Prostate gland (tissue), 2 donors: ENCODE data around the gene GNS. TPM values are rescaled to one million over a fixed set of nuclear protein-coding genes. Genes with fewer than 3 reads are reported as not detected.

ENCODE experiments used
- DNase-seq: peaks from one replicate; pipeline ENCODE4 v3.0.0-alpha.2; 2019; ENCODE audit warnings: low spot score
- H3K27ac ChIP-seq, 2 donors: fragments of 200-600 bp; sonication (generic); 2 replicates each; pipeline ENCODE4 v1.5.1; 2017 to 2019
- H3K27me3 ChIP-seq: fragments of 200-600 bp; sonication (generic); replicated peaks from 2 replicates; pipeline ENCODE4 v1.5.1; 2019; ENCODE audit not compliant: insufficient read depth
- H3K36me3 ChIP-seq, 2 donors: fragments of 200-600 bp; sonication (generic); 1 replicate in 1 of 2; 2 replicates in 1 of 2; pipeline versions ENCODE4 v1.5.1 to v1.8.1; 2017 to 2019
- H3K4me1 ChIP-seq: fragments of 200-600 bp; sonication (generic); replicated peaks from 2 replicates; pipeline ENCODE4 v1.5.1; 2019
- H3K4me3 ChIP-seq, 2 donors: fragments of 200-600 bp; sonication (generic); 2 replicates each; pipeline ENCODE4 v1.5.1; 2017 to 2019
- H3K9me3 ChIP-seq: fragments of 200-600 bp; sonication (generic); 2 replicates; pipeline ENCODE4 v1.5.1; 2017
- POLR2A ChIP-seq: fragments of 450-650 bp; IDR thresholded peaks from one replicate; pipeline ENCODE4 v1.6.1; 2016; ENCODE audit warnings: antibody characterized with exemption, mild to moderate bottlenecking
- POLR2AphosphoS5 ChIP-seq: sonication (generic); formaldehyde crosslinking; IDR thresholded peaks from one replicate; pipeline ENCODE4 v1.6.1; 2017; ENCODE audit warnings: antibody characterized with exemption
- WGBS: methylation state at CpG from one replicate; pipeline ENCODE4 v1.1.5; 2018; 5-methylcytosine and 5-hydroxymethylcytosine counted together
- intact Hi-C: fragments of 100-400 bp; cut with DNase I; formaldehyde crosslinking; loops from one replicate; pipeline ENCODE4 v1.14.2; 2022
- total RNA-seq, 2 donors: library from RNA; depleted of rRNA; stranded (reverse); fragments of >200 nt; gene quantifications; one replicate each; pipeline ENCODE4 v1.1.0, GENCODE V29; 2016
- TF ChIP-seq, protein P1 (sequence below), 4 experiments: fragments of 200-600 bp in 2 of 4; fragments of 450-650 bp in 2 of 4; sonication (generic) in 2 of 4; IDR thresholded peaks; 1 replicate in 3 of 4; 2 replicates in 1 of 4; pipeline ENCODE4 v1.5.1; 2016 to 2019; ENCODE audit warnings: antibody characterized with exemption in 4 of 4, mild to moderate bottlenecking in 2 of 4, moderate library complexity in 2 of 4

The GNS gene
- total RNA-seq, 2 donors from 2014 or later = 77.7 to 98.7 TPM

DNA sequence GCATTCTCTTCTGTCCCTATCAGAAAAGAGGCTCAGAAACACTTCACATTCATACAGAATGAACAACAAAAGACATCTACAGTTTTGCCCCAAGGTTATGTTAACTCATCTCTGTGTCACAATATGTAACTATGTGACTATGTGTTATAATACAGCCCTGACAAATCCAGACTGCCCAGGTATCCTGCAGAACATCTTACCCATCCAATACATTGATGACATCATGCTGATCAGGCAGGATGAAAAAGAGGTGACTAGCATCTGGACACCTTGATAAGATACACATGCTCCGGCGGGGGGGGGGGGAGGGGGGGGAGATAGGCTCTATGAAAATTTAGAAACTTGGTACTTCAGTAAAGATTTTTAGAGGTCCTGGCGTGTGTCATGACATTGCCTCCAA is 8.3 kb upstream of the GNS start:
- WGBS = 70% methylated on average over 3 of the region's 3 CpGs
- TF ChIP-seq POLR2A = no peak
- no peak for TF ChIP-seq POLR2AphosphoS5
- TF ChIP-seq, protein P1, sequence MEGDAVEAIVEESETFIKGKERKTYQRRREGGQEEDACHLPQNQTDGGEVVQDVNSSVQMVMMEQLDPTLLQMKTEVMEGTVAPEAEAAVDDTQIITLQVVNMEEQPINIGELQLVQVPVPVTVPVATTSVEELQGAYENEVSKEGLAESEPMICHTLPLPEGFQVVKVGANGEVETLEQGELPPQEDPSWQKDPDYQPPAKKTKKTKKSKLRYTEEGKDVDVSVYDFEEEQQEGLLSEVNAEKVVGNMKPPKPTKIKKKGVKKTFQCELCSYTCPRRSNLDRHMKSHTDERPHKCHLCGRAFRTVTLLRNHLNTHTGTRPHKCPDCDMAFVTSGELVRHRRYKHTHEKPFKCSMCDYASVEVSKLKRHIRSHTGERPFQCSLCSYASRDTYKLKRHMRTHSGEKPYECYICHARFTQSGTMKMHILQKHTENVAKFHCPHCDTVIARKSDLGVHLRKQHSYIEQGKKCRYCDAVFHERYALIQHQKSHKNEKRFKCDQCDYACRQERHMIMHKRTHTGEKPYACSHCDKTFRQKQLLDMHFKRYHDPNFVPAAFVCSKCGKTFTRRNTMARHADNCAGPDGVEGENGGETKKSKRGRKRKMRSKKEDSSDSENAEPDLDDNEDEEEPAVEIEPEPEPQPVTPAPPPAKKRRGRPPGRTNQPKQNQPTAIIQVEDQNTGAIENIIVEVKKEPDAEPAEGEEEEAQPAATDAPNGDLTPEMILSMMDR (IDR thresholded peaks at IDR 0.05) = no peak
- intact Hi-C loops = no loop called here

DNA sequence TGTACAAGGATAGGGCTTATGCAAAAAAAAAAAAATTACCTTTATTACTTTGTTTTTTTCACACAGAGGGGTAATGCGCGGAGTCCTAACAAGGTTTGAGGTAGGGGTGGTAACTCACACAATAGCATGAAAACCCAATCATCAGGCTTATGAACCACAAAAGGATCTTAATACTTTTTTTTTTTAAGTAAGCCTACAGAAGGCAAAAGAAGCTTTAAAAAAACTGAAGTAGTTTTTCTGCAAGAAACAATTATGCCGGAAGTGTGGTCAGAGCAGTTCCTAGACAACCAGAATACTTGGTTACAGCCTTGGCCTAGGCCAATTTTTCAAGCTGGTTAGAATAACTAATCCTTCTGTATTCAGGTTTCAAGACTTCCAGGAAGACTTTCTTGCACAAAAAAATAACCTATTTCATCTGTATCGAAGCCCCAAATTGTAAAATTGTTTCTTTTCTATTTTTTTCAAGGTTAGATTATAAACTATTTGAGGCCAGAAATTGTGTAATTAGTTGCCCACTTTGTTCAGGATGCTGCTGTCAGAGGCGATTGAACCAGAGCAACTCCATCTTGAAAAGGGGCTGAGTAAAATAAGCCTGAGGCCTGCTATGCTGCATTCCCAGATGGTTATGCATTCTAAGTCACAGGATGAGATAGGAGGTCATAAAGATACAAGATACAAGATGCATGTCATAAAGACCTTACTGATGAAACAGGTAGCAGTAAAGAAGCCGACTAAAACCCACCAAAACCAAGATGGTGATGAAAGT is 1.8 kb upstream of the GNS start:
- H3K4me1 ChIP-seq = no peaks in the 10 kb centered on the region
- intact Hi-C loops = no loop called here
- no peak overlapping the region for H3K27ac ChIP-seq
- H3K4me3 ChIP-seq = no peak overlapping the region
- H3K9me3 ChIP-seq = no peaks in the 10 kb centered on the region
- DNase-seq = no peak
- no peaks in the 10 kb centered on the region for H3K27me3 ChIP-seq
- TF ChIP-seq POLR2A = no peak
- TF ChIP-seq, protein P1 (IDR thresholded peaks at IDR 0.05) = no peak
- no peak for TF ChIP-seq POLR2AphosphoS5
- H3K36me3 ChIP-seq = no peaks in the 10 kb centered on the region
- 96% methylated on average over 6 of the region's 6 CpGs for WGBS

More for the DNA sequence above, 8.3 kb upstream of the GNS start:
- H3K27me3 ChIP-seq = no peaks in the 10 kb centered on the region
- H3K36me3 ChIP-seq = no peaks in the 10 kb centered on the region
- H3K27ac ChIP-seq = no peak overlapping the region
- no peaks in the 10 kb centered on the region for H3K4me1 ChIP-seq
- H3K4me3 ChIP-seq = no peak overlapping the region
- DNase-seq = no peak
- no peaks in the 10 kb centered on the region for H3K9me3 ChIP-seq

DNA sequence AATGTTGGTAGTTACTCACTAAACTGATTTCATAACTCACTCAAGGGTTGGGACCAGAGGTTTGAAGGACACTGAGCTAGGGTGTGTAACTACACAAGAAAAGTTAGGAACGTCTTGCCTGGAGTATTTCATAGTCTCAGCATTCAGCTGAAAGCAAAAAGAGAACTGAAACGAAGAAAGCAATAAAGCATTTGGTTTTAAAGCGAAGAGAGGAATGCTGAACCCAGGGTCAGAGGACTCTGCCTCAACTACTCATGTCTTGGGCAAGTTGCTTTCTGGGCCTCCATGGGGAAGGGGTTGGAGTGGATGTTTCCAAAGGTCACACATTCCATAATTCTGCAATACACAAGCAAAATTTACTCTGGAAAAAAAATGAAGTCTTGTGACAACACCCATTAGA is 1.4 kb downstream of the GNS start:
- intact Hi-C loops = no loop called here
- H3K27ac ChIP-seq = no peak overlapping the region

DNA sequence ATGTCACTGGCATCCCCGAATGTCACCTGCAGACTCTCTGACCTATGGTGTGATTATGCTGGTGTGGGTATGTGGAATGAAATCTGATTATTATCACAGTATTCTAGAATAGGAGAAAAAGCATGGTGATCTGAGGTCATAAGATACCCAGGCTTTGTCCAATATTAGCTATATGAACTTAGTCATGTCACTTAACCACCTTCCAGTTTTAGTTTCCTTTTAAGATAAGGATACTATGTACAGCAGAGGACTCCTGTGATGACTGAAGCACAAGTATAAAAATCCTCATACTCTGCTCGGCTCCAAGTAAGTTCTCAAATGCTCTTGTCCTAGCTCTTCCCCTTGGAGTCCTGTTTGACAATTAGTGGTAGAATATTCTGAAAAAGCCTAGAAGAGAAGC is 2.8 kb downstream of the GNS start:
- no peak for TF ChIP-seq POLR2A
- TF ChIP-seq POLR2AphosphoS5 = no peak
- TF ChIP-seq, protein P1 (IDR thresholded peaks at IDR 0.05) = no peak
- intact Hi-C loops = no loop called here
- 84% methylated on average over 2 of the region's 2 CpGs for WGBS
- DNase-seq = no peak
- no peaks in the 10 kb centered on the region for H3K9me3 ChIP-seq
- H3K36me3 ChIP-seq = no peaks in the 10 kb centered on the region
- H3K27me3 ChIP-seq = no peaks in the 10 kb centered on the region
- H3K4me1 ChIP-seq = no peaks in the 10 kb centered on the region
- no peak overlapping the region for H3K27ac ChIP-seq
- no peak overlapping the region for H3K4me3 ChIP-seq

More for the DNA sequence above, 1.4 kb downstream of the GNS start:
- DNase-seq = no peak
- TF ChIP-seq POLR2A (no peak), POLR2AphosphoS5 (no peak)
- TF ChIP-seq, protein P1 (IDR thresholded peaks at IDR 0.05) = no peak
- Histone ChIP-seq H3K27me3 (no peaks in the 10 kb centered on the region), H3K4me1 (no peaks in the 10 kb centered on the region), H3K9me3 (no peaks in the 10 kb centered on the region), H3K4me3 (no peak overlapping the region), H3K36me3 (no peaks in the 10 kb centered on the region)
- 56% methylated on average over 3 of the region's 3 CpGs for WGBS

DNA sequence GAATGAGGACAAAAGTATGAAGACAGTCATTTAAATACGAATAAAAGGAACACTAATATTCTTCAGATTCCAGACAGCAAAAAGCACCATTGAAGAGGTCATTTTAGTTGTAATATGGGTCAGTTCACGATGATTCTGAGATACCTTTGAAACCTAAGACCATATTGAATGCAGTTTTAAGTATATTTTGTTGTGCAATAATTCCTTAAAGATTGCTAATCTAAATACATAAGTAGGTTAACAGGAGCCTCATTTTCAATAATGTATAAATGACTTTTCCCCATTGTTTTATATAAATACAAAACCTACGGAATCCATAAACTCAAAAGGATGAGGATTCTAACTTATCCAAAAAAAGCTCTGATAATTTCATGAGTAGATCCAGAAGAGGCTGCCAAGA is 5.8 kb downstream of the GNS start:
- intact Hi-C loops = no loop called here
- 94% methylated on average over 3 of the region's 3 CpGs for WGBS
- Histone ChIP-seq H3K9me3 (no peaks in the 10 kb centered on the region), H3K27ac (no peak overlapping the region), H3K27me3 (no peaks in the 10 kb centered on the region), H3K4me3 (no peak overlapping the region), H3K36me3 (no peaks in the 10 kb centered on the region), H3K4me1 (no peaks in the 10 kb centered on the region)
- TF ChIP-seq POLR2AphosphoS5 (no peak), POLR2A (no peak)
- TF ChIP-seq, protein P1 (IDR thresholded peaks at IDR 0.05) = no peak
- no peak for DNase-seq
